Retinal pigment epithelial cell (primary cell): ENCODE data around the gene AP1B1.
"Not testable (repeated sequence)": the region's sequence is repeated elsewhere in the genome, so short reads cannot be mapped to it uniquely, and the experiment has no call there.

Experiments used
- DNase-seq: peaks from one replicate; pipeline ENCODE4 v3.0.0-alpha.2; 2010; ENCODE audit warnings: low read depth
- H3K4me3 ChIP-seq: 2 replicates; pipeline ENCODE4 v1.5.1; 2011; ENCODE audit warnings: mild to moderate bottlenecking, low read length, control low read depth, moderate library complexity
- CTCF ChIP-seq: conservative IDR thresholded peaks from 2 replicates; pipeline ENCODE4 v1.5.1; 2011; ENCODE audit warnings: low read depth, low read length, control low read depth, inconsistent platforms

The AP1B1 gene

GRCh38 chr22:29379258-29379657 lies 9.1 kb downstream of the AP1B1 start:
- no peak for DNase-seq
- H3K4me3 ChIP-seq, result no peak overlapping the region
- no peak for TF ChIP-seq CTCF

- H3K4me3 ChIP-seq, result no peak overlapping the region
- DNase-seq, result no peak
- no peak for TF ChIP-seq CTCF
Observed at GRCh38 chr22:29377979-29378378, 10.4 kb downstream of the AP1B1 start.

- DNase-seq, H3K4me3 ChIP-seq: not testable (repeated sequence)
Observed at GRCh38 chr22:29376705-29377104, 11.7 kb downstream of the AP1B1 start.

- H3K4me3 ChIP-seq, result no peak overlapping the region
- DNase-seq, result no peak
- TF ChIP-seq CTCF, result no peak
Observed at GRCh38 chr22:29375398-29376076, 12.8 kb downstream of the AP1B1 start.

- DNase-seq, H3K4me3 ChIP-seq: not testable (repeated sequence)
Observed at GRCh38 chr22:29374806-29375205, 13.6 kb downstream of the AP1B1 start.

- TF ChIP-seq CTCF, result no peak
- no peak for DNase-seq
- H3K4me3 ChIP-seq, result no peak overlapping the region
Observed at GRCh38 chr22:29374401-29374800, 14.0 kb downstream of the AP1B1 start.

GRCh38 chr22:29370537-29370936 lies 17.8 kb downstream of the AP1B1 start:
- TF ChIP-seq CTCF, result no peak
- H3K4me3 ChIP-seq, result no peak overlapping the region
- DNase-seq, result no peak

- DNase-seq, result peak; percentile 12
- H3K4me3 ChIP-seq, result no peak overlapping the region
- no peak for TF ChIP-seq CTCF
Observed at GRCh38 chr22:29369460-29369859, 18.9 kb downstream of the AP1B1 start.
